KMS-11 (cell line): ENCODE measurements around the gene ARHGEF28.
A peak's percentile ranks its signal among the peaks of the same experiment; 100 is the strongest.

Experiments
- H2AFZ ChIP-seq: fragments of 200-600 bp; sonication (generic); 2 replicates; pipeline ENCODE4 v1.6.1; 2016; ENCODE audit warnings: antibody characterized with exemption, mixed run types, low read depth
- H3K27ac ChIP-seq: fragments of 200-600 bp; sonication (generic); 2 replicates; pipeline ENCODE4 v1.6.1; 2016; ENCODE audit warnings: mild to moderate bottlenecking, mixed run types
- H3K27me3 ChIP-seq: fragments of 200-600 bp; sonication (generic); 2 replicates; pipeline ENCODE4 v1.6.1; 2017; ENCODE audit warnings: mild to moderate bottlenecking, low read depth, mixed run types, moderate library complexity; ENCODE audit not compliant: insufficient read depth
- H3K36me3 ChIP-seq: fragments of 200-600 bp; sonication (generic); 2 replicates; pipeline ENCODE4 v1.6.1; 2017; ENCODE audit warnings: mild to moderate bottlenecking, mixed run types; ENCODE audit not compliant: insufficient read depth
- H3K4me1 ChIP-seq: fragments of 200-600 bp; sonication (generic); 2 replicates; pipeline ENCODE4 v1.6.1; 2016; ENCODE audit warnings: mild to moderate bottlenecking, low read depth, mixed run types; ENCODE audit not compliant: poor library complexity, severe bottlenecking
- H3K4me2 ChIP-seq: fragments of 200-600 bp; sonication (generic); 2 replicates; pipeline ENCODE4 v1.7.0; 2016; ENCODE audit warnings: mild to moderate bottlenecking, mixed run types
- H3K4me3 ChIP-seq: fragments of 200-600 bp; sonication (generic); IDR thresholded peaks from 2 replicates; pipeline ENCODE4 v1.6.1; 2017; ENCODE audit warnings: low read depth, low read length, mixed read lengths; ENCODE audit not compliant: insufficient read depth
- H3K79me2 ChIP-seq: fragments of 200-600 bp; sonication (generic); 2 replicates; pipeline ENCODE4 v1.6.1; 2016; ENCODE audit warnings: low read depth, mixed run types; ENCODE audit not compliant: insufficient read depth
- H3K9ac ChIP-seq: fragments of 200-600 bp; sonication (generic); 2 replicates; pipeline ENCODE4 v1.6.1; 2016; ENCODE audit warnings: mild to moderate bottlenecking, mixed run types
- H4K20me1 ChIP-seq: fragments of 200-600 bp; sonication (generic); 2 replicates; pipeline ENCODE4 v1.6.1; 2016; ENCODE audit warnings: mild to moderate bottlenecking, mixed run types; ENCODE audit not compliant: insufficient read depth
- CTCF ChIP-seq: fragments of 200-600 bp; sonication (generic); conservative IDR thresholded peaks from 2 replicates; pipeline ENCODE4 v1.6.1; 2017; ENCODE audit warnings: low read depth, mild to moderate bottlenecking, antibody characterized with exemption, low read length, moderate library complexity, mixed read lengths

ARHGEF28 gene

GRCh38 chr5:73623901-73624404, 2.0 kb upstream of the ARHGEF28 start:
- Histone ChIP-seq H3K9ac (no peak overlapping the region), H3K4me3 (no peak overlapping the region), H4K20me1 (no peaks in the 10 kb centered on the region), H3K27me3 (no peaks in the 10 kb centered on the region), H3K79me2 (no peaks in the 10 kb centered on the region), H3K4me2 (no peak overlapping the region), H3K4me1 (peaks cover 6% of the 10 kb centered on the region), H2AFZ (no peak overlapping the region), H3K36me3 (no peaks in the 10 kb centered on the region), H3K27ac (no peak overlapping the region)
- no peak for TF ChIP-seq CTCF

GRCh38 chr5:73624888-73625287, 1.1 kb upstream of the ARHGEF28 start:
- no peaks in the 10 kb centered on the region for H3K36me3 ChIP-seq
- H3K4me1 ChIP-seq: peaks cover 6% of the 10 kb centered on the region
- H3K27ac ChIP-seq: no peak overlapping the region
- no peak overlapping the region for H3K4me3 ChIP-seq
- H3K4me2 ChIP-seq: peak overlapping the region; percentile 49
- TF ChIP-seq CTCF: no peak
- H3K79me2 ChIP-seq: no peaks in the 10 kb centered on the region
- no peak overlapping the region for H3K9ac ChIP-seq
- H3K27me3 ChIP-seq: no peaks in the 10 kb centered on the region
- peak overlapping the region; percentile 82 for H2AFZ ChIP-seq
- H4K20me1 ChIP-seq: no peaks in the 10 kb centered on the region

- H4K20me1 ChIP-seq: no peaks in the 10 kb centered on the region
- H3K79me2 ChIP-seq: no peaks in the 10 kb centered on the region
- no peak overlapping the region for H3K27ac ChIP-seq
- no peak for TF ChIP-seq CTCF
- peak overlapping the region; percentile 52; the same call in 1 of the 2 replicates for H3K9ac ChIP-seq
- peak overlapping the region; percentile 82 for H2AFZ ChIP-seq
- peak overlapping the region; percentile 49 for H3K4me2 ChIP-seq
- H3K4me3 ChIP-seq: no peak overlapping the region
- H3K36me3 ChIP-seq: no peaks in the 10 kb centered on the region
- H3K27me3 ChIP-seq: no peaks in the 10 kb centered on the region
- H3K4me1 ChIP-seq: peaks cover 6% of the 10 kb centered on the region
Measured at GRCh38 chr5:73625372-73625943, 538 bp upstream of the ARHGEF28 start.

GRCh38 chr5:73626814-73627313, 868 bp downstream of the ARHGEF28 start:
- Histone ChIP-seq H3K27ac (no peak overlapping the region), H3K9ac (no peak overlapping the region), H4K20me1 (no peaks in the 10 kb centered on the region), H3K79me2 (no peaks in the 10 kb centered on the region), H3K27me3 (no peaks in the 10 kb centered on the region), H3K4me2 (peak overlapping the region; percentile 68), H3K4me1 (peaks cover 6% of the 10 kb centered on the region), H3K36me3 (no peaks in the 10 kb centered on the region), H2AFZ (peak overlapping the region; percentile 82; the same call in 1 of the 2 replicates), H3K4me3 (no peak overlapping the region)
- no peak for TF ChIP-seq CTCF
